GM21423 (cell line): ENCODE results near the gene DRG2.

Experiments
- ATAC-seq: cut with Tn5 transposase; IDR thresholded peaks from one replicate; pipeline ENCODE4 v1.9.1; 2021; ENCODE audit warnings: mild to moderate bottlenecking, moderate library complexity; ENCODE audit not compliant: unreplicated experiment

DRG2 gene

GRCh38 chr17:18111330-18111971, 23.7 kb downstream of the DRG2 start:
- no peak for ATAC-seq

GRCh38 chr17:18115517-18115916, 27.8 kb downstream of the DRG2 start:
- ATAC-seq: no peak

GRCh38 chr17:18116078-18116477, 28.3 kb downstream of the DRG2 start:
- no peak for ATAC-seq

- ATAC-seq: no peak
Measured at GRCh38 chr17:18117533-18117932, 29.8 kb downstream of the DRG2 start.

- ATAC-seq: no peak
Measured at GRCh38 chr17:18117982-18118975, 30.5 kb downstream of the DRG2 start.

GRCh38 chr17:18119166-18119745, 31.5 kb downstream of the DRG2 start:
- ATAC-seq: no peak

- ATAC-seq: no peak
Measured at GRCh38 chr17:18119938-18120337, 32.2 kb downstream of the DRG2 start.

- no peak for ATAC-seq
Measured at GRCh38 chr17:18120461-18121017, 32.8 kb downstream of the DRG2 start.

- no peak for ATAC-seq
Measured at GRCh38 chr17:18121144-18121910, 33.6 kb downstream of the DRG2 start.

GRCh38 chr17:18122990-18123753, 35.4 kb downstream of the DRG2 start:
- ATAC-seq: no peak

GRCh38 chr17:18124345-18125126, 36.8 kb downstream of the DRG2 start:
- no peak for ATAC-seq

GRCh38 chr17:18129041-18129502, 41.3 kb downstream of the DRG2 start:
- ATAC-seq: no peak

GRCh38 chr17:18132711-18133110, 45.0 kb downstream of the DRG2 start:
- ATAC-seq: no peak

GRCh38 chr17:18136357-18136756, 48.6 kb downstream of the DRG2 start:
- ATAC-seq: no peak

GRCh38 chr17:18138065-18138749, 50.5 kb downstream of the DRG2 start:
- no peak for ATAC-seq

GRCh38 chr17:18139092-18139491, 51.3 kb downstream of the DRG2 start:
- ATAC-seq: no peak

- ATAC-seq: no peak
Measured at GRCh38 chr17:18139498-18139897, 51.8 kb downstream of the DRG2 start.

GRCh38 chr17:18139949-18140348, 52.2 kb downstream of the DRG2 start:
- no peak for ATAC-seq
